G401 (cell line): Measurements from ENCODE around the gene INTS4. TPM values are rescaled to one million over a fixed set of nuclear protein-coding genes. Genes with fewer than 3 reads are reported as not detected.
"Not testable (repeated sequence)": the region's sequence is repeated elsewhere in the genome, so short reads cannot be mapped to it uniquely, and the experiment has no call there.

Experiments
- DNase-seq: peaks from one replicate; pipeline ENCODE4 v3.0.0-alpha.2; 2015; ENCODE audit warnings: low spot score
- in situ Hi-C: cut with HindIII; loops from 2 replicates; pipeline ENCODE4 v1.10.0; 2016; ENCODE audit warnings: low sequenced_read_pairs, mixed read lengths
- total RNA-seq: library from RNA; depleted of rRNA; stranded (reverse); fragments of >200 nt; shearing (Covaris generic); gene quantifications from 2 replicates; pipeline ENCODE4 v1.2.3, GENCODE V29; 2014; rRNA removed

The INTS4 gene
- 16.8 and 23.0 TPM in 2 replicates for total RNA-seq

- in situ Hi-C loops, result no loop called here
These were observed at the start of gene INTS4 for GRCh38 chr11:77994434-77995362. Gene INTS4, minus strand, starts transcription at chr11:77994668. Its CDS starts 25 bp downstream, at chr11:77994643.

GRCh38 chr11:78041843-78042440, 47.5 kb upstream of the INTS4 start:
- in situ Hi-C loops, result no loop called here
- DNase-seq, result no peak

More at GRCh38 chr11:77994434-77995362, at the start of gene INTS4:
- DNase-seq, result peak; percentile 100

GRCh38 chr11:78041380-78041719, 46.9 kb upstream of the INTS4 start:
- in situ Hi-C loops, result not testable (repeated sequence)

GRCh38 chr11:78040691-78041379, 46.4 kb upstream of the INTS4 start:
- no peak for DNase-seq
- in situ Hi-C loops, result no loop called here

More at GRCh38 chr11:78041380-78041719, 46.9 kb upstream of the INTS4 start:
- DNase-seq, result not testable (repeated sequence)

- DNase-seq, result no peak
- in situ Hi-C loops, result no loop called here
These were observed 45.6 kb upstream of the INTS4 start for GRCh38 chr11:78039919-78040671.

GRCh38 chr11:78039391-78039918, 45.0 kb upstream of the INTS4 start:
- in situ Hi-C loops, result no loop called here
- DNase-seq, result no peak

- in situ Hi-C loops, result no loop called here
These were observed 44.3 kb upstream of the INTS4 start for GRCh38 chr11:78038697-78039313.

GRCh38 chr11:78037825-78038620, 43.6 kb upstream of the INTS4 start:
- DNase-seq, result no peak
- in situ Hi-C loops, result no loop called here

More at GRCh38 chr11:78038697-78039313, 44.3 kb upstream of the INTS4 start:
- DNase-seq, result no peak

- in situ Hi-C loops, result no loop called here
- DNase-seq, result no peak
These were observed 42.6 kb upstream of the INTS4 start for GRCh38 chr11:78037056-78037455.

GRCh38 chr11:78036313-78036712, 41.8 kb upstream of the INTS4 start:
- in situ Hi-C loops, result no loop called here
- DNase-seq, result no peak

- DNase-seq, result no peak
- in situ Hi-C loops, result no loop called here
These were observed 40.2 kb upstream of the INTS4 start for GRCh38 chr11:78034623-78035022.

- in situ Hi-C loops, result no loop called here
- DNase-seq, result no peak
These were observed 38.6 kb upstream of the INTS4 start for GRCh38 chr11:78033040-78033439.

- in situ Hi-C loops, result no loop called here
- no peak for DNase-seq
These were observed 37.6 kb upstream of the INTS4 start for GRCh38 chr11:78032090-78032489.

GRCh38 chr11:78031629-78032028, 37.2 kb upstream of the INTS4 start:
- no peak for DNase-seq
- in situ Hi-C loops, result no loop called here

- in situ Hi-C loops, result no loop called here
- DNase-seq, result peak; percentile 90
These were observed 36.2 kb upstream of the INTS4 start for GRCh38 chr11:78030429-78031325.

GRCh38 chr11:78028423-78028822, 34.0 kb upstream of the INTS4 start:
- in situ Hi-C loops, DNase-seq: not testable (repeated sequence)

GRCh38 chr11:78027759-78028158, 33.3 kb upstream of the INTS4 start:
- DNase-seq, result no peak
- in situ Hi-C loops, result no loop called here
